Stimulated activated CD8-positive, alpha-beta memory T cell treated with anti-CD3 and anti-CD28 coated beads, Interleukin-7, amount 100 ng/mL, for 24 hours (primary cell): ENCODE results near the gene KCNK6.

Source experiments
- DNase-seq: peaks from one replicate; pipeline ENCODE4 v3.0.0-alpha.2; 2020; ENCODE audit warnings: low read depth

The KCNK6 gene

DNA sequence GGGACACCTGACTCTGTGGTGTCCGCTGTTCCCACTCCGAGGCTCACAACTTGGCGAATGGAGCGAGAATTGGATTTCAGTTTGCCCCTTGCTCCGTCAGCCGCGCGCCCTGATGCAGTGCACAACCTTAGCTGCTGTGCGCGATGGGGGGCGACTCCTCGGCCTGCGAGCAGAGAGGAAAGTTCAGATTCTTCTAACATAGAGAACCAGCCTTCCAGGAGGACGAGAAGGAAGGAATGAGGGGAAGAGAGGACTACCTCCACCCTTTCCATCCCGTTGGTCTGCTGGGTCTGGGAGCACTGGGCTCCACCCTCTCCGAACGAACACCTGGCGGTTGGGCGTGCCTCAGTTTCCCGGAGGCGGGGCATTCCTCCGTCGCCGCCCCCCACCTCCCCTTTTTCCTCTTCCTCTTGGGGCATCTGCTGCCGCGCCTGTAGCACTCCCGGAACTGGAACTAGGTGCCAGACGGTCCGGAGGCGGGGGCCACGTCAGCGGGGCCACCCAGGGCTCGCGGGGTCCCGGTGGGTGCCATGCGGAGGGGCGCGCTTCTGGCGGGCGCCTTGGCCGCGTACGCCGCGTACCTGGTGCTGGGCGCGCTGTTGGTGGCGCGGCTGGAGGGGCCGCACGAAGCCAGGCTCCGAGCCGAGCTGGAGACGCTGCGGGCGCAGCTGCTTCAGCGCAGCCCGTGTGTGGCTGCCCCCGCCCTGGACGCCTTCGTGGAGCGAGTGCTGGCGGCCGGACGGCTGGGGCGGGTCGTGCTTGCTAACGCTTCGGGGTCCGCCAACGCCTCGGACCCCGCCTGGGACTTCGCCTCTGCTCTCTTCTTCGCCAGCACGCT, at the start of gene KCNK6:
Gene KCNK6 (plus strand): TSS at position 425 of the 838 bp plus-strand sequence. CDS start 106 bp downstream, at position 531.
- no peak for DNase-seq

DNA sequence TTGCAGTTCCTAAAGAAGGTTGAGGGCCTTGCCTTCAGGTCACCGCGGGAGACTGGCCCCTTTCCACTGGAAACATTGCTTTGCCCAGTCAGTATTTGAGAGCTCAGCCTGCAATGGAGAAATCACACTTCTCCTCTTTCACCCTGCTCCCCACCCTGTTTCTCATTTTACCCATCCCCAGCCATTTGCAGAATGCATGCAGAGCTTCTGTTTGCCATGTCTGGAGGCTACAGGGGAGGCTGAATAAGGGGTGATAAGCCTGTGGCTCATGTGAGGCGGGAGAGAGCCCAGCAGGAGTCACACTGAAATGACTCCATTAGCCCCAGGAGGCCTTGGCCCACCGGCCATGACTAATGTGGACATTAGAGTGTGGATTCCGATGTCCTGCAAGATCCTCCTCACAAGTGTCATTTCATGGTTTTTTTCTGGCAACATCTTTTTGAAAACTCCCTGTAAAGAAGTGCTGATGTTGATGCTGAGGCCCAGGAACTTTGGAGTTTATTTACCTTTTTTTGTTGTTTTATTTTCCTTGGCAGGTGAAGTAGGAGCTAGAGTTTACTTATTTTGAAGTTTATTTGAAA, 49.0 kb upstream of the KCNK6 start:
- no peak for DNase-seq

DNA sequence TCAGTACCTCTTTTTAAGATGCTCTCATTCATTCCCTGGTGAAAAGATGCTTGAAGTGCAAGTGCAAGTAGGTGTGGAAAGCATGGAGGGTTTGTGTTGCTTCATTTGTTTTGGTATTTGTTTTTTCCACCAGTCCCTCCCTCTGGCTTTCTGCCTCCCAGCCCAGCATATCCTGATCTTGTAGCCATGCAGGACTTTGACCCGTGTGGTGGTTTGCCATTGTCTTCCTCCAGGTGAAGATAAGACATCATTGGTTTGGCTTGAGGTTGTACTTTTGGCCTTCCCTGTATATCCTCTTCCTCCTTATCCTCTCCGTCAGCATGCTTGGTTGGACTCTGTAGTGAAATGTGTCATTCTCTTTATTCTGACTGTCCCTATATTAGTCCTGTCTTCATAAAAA, 46.1 kb upstream of the KCNK6 start:
- no peak for DNase-seq

DNA sequence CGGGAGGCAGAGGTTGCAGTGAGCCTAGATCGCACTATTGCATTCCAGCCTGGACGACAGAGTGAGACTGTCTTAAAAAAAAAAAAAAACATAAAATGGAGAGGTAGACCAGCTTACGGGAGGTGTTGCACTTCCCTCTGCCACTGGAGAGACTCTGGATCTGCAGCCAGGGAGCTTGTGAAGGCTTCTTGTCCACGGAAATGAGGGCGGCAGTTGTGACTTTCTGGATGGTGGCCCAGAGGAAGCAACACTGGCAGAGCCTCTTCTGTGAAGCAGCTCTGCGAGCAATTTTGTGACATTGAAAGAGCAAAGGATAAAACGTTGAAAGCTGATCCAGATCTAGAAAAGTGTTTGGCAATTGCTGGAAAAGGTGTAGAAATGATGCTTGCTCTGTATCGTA, 44.9 kb upstream of the KCNK6 start:
- no peak for DNase-seq

DNA sequence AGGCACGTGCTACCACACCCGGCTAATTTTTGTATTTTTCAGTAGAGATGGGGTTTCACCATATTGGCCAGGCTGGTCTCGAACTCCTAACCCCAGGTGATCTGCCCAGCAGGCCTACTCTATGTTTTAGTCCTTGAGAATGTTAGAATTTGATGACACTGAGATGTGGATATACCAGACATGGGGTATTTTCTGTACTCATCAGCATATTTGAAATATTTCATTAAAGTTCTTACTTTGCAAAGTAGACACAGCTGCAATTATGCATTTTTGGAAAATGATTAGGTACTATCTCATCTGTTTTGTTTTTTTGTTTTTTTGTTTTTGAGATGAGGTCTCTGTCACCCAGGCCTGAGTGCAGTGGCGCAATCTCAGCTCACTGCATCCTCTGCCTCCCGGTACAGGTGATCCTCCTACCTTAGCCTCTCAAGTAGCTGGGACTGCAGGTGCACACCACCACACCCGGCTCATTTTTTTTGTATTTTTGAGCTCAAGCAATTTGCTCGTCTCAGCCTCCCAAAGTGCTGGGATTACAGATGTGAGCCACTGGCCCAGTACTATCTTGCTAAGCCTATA, 42.6 kb upstream of the KCNK6 start:
- DNase-seq: no peak

DNA sequence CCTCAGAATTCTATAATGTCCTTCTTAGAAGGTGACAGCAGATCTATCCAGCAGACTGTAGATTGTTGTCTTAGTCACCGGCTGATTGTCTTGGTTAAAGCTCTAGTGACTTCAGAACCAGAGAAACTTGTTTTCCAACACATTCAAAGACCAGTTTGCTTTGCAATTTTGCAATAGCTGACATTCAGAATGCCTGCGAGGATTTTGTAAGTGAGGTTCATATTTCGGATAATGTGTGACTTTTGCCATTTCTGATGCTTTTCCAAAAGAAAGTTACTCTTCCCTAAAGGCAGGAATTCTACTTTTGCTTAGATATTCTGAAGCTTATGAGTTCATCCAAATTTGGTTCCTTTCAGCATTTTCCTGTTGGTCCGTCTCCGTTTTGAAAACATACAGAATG, 42.1 kb upstream of the KCNK6 start:
- no peak for DNase-seq

DNA sequence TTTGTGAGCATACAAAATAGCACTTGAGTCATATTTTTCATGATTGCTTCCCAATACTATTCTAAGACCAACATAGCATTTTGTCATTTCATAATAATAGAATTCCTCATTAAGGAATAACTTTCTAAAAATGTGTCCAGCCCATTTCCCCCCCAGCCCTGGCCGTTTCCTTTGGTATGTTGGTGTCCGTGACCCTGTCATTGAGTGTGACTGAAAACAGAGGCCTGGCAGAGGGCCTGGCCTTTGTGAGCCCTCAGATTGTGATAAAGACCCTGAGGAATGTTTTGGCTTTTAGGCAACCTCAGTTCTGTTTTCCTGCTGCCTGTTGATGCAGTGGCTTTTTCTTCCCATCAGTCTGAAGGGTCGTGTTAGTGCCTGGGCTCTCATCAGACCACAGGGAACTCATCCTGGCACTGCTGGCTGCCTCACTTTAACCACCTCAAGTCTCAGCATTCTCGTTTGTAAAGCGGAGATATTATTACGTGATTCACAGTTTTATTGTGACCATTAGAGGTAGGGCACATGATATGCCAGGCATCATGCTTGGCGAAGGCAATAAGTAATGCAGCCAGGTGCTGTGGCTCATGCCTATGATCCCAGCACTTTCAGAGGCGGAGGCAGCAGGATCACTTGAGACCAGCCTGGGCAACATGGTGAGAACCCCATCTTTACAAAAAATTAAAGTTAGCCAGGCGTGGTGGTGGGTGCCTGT, 41.5 kb upstream of the KCNK6 start:
- DNase-seq: no peak

DNA sequence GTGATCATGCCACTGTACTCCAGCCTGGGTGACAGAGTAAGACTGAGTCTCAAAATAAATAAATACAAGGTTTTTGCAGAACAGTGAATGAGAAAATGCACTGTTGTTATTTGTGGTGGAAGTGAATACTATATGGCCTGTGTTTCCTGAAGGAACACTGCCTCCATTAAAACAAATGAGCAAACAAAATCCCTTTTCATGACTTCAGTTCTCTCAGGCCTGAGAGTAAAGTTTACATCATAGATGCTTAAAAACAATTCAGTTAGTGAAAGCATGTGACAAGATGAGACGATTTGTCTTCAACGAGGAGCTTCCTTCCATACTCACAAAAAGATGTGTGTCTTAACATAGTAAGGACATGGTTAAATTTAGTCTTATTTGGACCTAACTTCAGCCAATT, 40.9 kb upstream of the KCNK6 start:
- no peak for DNase-seq

DNA sequence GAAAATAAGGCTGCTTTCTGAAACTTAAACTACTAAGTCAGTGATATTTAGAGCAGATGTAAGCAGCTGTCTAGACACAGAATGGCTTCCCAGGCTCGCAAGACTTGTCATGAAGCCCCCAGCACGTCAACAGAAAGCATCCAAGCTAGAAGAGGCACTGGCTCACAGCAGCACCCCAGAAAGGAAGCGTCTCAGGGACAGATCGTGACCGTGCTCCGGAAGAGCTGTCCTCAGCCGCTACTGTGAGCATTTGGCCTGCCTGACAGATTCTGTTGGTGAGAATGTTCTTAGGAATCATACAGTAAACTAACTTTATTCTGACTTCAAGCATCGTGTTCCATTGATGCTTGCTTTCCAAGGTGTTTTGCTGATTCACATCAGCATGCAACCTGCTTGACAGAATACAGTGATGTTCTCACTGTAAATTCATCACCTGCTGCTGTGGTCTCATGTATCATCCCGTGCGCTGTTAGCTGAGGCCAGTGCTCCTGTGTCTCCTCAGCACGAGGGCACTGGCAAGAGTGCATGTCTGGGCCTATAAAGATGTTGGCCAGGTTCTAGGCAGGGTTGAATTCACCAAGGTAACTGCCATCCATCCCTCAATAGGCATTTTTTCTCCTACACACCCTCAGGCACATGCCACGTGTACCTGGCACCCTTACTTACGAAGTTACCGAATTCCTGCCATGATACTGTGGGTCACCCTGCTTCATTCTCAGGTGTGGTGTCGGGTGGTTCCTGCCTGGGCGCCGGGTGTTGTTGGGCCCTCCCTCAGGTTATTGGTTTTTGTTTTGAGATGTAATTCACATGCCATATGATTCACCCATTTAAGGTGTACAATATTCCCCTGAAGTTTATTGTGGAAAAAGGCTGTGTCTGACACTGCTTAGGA, 39.4 kb upstream of the KCNK6 start:
- DNase-seq: no peak

DNA sequence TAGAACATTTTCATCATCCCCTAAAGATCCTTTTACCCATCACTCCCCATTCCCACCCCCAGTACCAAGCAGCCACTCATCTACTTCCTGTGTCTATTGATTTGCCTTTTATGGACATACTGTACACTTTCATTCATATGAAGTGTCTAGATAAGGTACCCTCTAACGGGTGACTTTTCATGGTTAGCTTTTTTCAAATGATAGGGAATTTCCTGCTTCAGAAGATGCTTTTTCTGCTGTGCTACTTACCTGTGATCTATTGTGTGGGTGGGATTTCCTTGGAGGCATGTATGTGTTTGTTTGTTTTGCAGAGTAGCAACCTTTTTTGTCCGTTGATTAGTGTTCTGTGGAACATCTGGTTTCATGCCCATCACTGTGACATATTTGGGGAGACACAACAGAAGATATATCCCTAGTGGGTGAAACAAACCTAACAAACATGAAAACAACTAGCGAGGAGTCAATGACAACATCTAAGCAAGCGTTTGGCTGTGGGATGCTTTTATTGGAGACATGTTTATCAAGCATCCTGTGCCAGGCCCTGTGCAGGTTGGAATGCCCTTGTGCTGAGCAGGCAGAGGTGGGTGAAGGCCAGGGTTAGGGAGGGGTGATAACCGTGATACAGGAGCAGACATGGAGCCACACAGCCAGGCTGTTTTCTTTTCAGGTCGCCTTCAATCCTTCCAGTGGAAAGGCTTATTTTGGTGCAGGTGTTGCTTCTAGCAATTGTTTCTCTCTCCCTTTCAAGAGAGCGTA, 37.7 kb upstream of the KCNK6 start:
- DNase-seq: no peak

DNA sequence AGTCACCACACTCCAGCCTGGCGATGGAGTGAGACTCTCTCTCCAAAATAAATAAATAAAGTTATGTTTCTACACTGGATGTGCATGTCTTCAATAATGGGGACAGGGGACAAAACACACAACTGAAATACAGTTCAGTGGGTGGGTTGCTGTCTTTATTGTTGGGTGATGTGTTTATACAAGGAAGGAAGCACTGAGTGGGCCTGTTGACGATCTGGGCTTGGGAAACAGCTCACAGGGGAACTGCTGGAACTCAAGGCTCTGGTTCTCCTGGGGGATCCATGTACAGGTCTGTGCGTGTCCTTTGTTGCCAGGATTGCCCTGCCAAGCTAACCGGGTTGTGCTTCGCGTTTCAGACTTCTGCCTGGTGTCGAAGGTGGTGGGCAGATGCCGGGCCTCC, 36.4 kb upstream of the KCNK6 start:
- DNase-seq: no peak

DNA sequence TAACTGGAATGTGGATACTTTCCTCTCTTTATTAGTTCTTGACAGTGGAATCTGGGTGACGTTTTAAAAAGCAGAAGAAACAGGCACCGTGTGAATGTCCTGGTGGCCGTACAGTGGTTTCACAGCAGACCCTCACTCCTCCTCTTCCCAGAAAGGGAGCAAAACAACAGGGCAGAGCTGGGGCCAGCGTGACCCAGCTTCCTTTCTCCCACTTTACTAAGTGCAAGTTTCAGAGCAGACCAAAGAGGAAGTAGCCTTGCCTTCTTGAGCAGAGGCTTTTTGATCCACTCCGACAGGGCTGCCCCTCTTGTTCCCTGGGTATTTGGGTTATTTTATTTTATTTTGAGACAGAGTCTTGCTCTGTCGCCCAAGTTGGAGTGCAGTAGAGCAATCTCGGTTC, 35.2 kb upstream of the KCNK6 start:
- DNase-seq: no peak

DNA sequence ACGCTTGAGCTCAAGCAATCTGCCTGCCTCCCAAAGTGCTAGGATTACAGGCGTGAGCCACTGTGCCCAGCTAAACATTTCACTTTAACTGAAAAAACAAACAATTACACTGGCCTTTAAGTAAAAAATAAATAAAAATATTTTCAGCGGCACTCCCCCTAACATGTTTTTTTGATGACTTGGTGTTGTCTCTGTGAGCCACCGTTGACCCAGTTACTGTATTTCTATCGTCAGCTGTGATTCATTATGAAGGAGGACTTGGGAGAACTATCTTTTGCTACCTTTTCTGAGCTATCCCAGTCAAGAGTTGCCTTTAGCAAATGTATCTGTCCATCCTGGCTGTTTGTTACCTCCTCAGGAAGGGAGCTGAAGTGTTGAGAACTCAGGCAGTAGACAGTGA, 34.1 kb upstream of the KCNK6 start:
- no peak for DNase-seq

DNA sequence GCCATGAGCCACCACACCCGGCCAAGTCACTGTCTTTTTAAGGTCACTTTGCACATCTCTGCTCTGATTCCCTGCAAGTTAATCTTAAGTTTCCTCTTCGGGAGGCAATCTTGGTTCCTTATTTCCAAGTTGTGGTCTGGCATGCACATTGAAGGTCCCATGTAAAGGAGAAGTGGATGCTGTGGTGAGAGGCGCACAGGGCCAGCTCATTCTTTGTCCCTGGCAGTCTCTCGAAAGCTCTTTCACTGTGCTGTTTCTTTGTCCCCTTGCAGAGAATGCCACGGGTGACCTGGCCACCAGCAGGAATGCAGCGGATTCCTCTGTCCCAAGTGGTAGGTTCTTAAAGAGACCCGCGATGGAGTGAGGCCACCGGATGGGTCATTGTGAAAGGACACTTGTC, 32.0 kb upstream of the KCNK6 start:
- no peak for DNase-seq

DNA sequence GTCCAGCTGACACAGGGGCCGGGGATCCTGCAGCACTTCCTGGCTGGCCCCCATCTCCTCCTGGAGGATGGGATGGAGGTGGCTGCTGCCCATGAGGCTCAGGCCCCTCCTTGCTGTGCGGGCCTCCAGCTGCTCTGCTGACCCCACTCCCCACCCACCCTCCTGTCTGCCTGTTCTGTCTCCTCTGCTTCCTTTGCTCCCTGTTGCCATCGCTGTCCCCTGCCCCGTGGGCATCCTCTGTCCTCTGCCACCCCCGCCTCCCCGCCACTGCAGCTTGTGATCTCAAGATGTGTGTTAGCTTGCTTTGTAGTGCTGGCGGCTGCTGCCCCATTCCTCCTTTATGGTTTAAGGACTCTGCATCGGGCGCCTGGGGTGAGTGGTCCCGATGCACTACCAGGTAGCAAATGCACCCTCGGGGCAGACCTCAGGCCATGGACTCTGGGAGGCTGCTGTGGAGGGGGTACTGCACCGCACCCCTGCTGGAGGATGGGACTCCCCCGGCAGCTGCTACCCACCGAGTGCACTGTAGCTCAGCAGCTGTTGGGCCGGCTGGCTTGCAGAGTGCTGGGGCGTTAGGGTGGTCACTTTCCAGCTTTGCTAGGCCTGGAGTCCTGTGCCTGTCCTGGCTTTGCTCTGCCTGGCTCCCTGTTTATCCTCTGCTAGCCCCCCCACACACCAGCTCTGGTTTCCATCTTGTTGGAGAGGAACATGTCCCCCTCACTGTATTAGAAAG, 31.4 kb upstream of the KCNK6 start:
- DNase-seq: no peak

DNA sequence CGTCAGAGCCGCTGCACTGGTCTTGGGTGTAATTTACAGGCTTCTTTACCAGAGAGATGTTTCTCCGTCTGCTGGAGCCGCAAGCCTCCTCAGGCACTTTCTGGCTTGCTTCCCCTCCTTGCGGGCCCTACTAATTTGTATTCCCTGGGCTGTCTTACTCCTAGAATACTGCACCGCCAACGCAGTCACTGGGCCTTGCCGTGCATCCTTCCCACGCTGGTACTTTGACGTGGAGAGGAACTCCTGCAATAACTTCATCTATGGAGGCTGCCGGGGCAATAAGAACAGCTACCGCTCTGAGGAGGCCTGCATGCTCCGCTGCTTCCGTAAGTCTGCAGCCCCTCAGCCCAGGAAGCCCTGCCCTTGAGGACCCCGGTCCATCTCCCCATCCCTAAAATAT, 29.7 kb upstream of the KCNK6 start:
- DNase-seq: no peak

DNA sequence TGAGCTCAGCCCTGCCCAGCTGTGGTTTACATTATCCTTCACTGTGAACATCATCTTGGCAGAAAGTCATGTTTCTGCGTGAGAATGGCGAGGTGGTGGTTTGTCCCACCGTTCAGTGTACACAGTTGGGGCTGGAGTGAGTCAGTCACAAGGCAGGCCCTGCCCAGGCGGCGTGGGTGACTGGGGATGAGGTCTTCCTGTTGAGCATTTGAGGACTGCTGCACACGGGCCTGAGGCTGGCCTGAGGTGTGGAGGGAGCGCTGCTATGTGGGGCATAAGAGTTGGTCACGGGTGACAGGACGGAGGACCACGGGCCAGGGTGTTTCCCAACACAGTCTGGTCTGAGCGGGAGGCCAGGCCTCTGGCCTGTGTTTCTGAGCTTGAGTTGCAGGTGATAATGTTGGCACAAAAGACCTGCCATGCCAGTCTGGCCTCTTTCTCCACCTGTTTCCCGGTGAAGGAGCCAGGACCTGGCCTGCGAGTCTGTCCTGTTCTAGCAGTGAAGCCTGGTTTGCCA, 29.0 kb upstream of the KCNK6 start:
- no peak for DNase-seq

DNA sequence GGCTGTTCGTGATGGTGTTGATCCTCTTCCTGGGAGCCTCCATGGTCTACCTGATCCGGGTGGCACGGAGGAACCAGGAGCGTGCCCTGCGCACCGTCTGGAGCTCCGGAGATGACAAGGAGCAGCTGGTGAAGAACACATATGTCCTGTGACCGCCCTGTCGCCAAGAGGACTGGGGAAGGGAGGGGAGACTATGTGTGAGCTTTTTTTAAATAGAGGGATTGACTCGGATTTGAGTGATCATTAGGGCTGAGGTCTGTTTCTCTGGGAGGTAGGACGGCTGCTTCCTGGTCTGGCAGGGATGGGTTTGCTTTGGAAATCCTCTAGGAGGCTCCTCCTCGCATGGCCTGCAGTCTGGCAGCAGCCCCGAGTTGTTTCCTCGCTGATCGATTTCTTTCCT, 27.8 kb upstream of the KCNK6 start:
- DNase-seq: no peak

DNA sequence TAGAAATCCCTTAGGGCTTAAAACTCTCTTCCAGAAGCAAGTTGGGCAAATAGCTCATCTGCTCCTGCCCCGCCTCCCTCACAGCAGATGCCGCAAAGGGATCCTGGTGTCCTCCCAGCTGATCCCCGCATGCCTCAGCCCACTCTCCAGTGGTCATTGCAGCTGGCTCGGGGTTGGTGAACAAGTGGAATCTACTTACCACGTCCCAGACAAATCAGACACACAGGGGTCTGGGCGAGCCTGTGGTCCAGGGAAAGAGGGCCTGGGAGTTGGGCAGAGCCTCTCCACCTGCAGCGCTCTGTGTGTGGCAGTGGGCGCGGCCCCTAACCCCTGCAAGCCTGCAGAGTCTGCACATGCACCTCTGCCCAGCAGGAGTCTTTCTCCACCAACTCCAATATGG, 26.4 kb upstream of the KCNK6 start:
- no peak for DNase-seq

DNA sequence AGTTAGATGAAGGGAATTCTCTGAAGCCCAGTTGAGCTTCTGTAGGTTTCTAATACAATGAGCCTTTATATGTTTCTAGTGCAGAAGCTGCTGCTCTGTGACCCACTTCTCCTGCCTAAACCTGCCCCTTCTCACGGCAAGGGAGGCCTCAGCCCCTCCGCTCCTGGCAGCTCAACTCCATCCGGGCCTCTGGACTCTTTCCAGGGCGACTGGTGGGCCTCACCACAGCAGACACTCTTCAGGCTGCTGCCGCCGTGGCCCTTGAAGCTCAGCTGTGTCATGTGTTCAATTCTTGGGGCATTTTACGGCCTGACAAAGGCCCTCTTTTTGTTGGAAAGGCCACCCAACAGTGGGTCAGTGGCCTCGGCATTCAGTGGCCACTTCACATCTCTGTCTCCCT, 25.6 kb upstream of the KCNK6 start:
- no peak for DNase-seq
